CD4-positive, alpha-beta T cell treated with Interleukin-6 at 100 ng/mL for 8 hours (primary cell): Measurements from ENCODE around the gene OR52E8.

Source experiments
- DNase-seq: peaks from one replicate; pipeline ENCODE4 v3.0.0-alpha.2; 2020; ENCODE audit warnings: mixed read lengths, low spot score

Gene OR52E8

GRCh38 chr11:5807580-5807979 is 49.9 kb downstream of the OR52E8 start:
- no peak for DNase-seq
